Femur (tissue), 1 donor: ENCODE data around the gene EMID1.

Experiments used
- DNase-seq: peaks from one replicate; pipeline ENCODE4 v3.0.0-alpha.2; 2017

The EMID1 gene

DNA sequence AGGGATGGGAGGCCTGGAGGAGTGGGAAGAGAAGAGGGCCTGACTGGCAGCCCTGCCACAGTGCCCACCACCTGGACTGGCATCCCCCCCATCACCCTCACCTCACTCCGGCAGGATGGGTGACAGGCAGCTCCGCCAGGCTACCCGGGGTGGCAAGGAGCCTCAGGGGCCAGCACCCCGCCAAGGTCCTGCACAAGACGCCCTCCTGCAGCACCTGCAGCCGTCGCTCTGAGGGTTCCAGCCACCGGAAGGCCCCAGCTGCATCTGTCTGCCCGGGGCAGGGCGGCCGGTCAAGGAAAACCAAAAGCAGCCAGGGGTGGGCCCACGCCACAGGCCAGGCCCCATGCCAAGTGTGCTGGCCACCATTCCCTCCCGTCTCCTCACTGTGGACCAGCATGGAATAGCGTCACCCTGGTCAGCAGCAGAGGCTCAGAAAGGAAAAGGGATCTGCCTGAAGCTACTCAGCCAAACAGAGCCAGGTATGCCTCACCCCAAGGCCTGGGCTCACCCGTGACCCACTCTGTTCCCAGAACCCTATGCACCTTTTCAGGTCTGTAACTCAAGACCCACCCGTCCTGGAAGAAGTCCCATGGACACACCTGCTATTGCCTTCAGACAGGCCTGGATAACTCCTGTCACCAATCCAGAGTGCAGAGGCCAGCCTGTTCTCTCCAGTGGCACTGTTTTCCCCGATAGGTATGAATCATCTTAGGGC, 55.1 kb downstream of the EMID1 start:
- peak; percentile 46 for DNase-seq

DNA sequence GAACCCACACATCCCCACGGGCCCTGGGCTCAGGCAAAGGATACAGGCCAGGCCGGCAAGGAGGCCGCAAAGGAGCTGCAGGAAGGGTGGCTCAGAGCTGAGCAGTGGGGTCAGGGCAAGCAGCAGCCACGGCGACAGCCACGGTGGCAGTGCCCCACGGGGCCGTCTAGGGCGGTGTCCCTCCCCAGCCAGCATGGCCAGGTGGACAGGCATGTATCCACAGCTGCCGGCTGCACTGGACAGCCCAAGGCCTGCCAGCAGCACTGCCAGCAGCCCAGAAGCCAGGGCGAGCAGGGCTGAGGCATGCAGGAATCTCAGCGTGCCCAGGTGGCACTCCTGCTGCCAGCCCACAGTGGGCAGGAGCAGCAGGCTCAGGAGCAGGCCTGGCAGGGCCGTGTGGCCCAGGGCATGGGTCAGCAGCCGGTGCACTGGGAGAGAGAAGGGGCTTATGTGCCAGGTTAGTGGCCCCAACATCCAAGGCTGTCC, 58.1 kb downstream of the EMID1 start:
- no peak for DNase-seq

DNA sequence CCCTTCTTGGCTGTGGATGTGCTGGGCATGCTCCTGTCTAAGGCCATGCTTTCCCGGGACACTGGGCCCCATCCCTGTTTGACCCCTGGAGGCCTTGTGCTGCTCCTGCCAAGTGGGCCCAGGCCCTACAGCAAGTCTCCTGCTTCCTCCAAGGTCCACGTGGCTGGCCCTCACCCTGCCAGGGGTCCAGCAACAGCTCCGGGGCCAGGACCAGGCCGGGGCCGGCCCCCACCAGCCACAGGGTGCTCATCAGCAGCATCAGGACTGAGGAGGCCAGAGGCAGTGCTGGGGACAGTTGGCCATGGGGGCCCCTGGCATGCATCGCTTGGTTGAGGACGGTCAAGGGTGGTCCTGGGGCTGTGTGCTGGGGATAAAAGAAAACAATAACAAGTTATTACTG, 59.6 kb downstream of the EMID1 start:
- DNase-seq = no peak

DNA sequence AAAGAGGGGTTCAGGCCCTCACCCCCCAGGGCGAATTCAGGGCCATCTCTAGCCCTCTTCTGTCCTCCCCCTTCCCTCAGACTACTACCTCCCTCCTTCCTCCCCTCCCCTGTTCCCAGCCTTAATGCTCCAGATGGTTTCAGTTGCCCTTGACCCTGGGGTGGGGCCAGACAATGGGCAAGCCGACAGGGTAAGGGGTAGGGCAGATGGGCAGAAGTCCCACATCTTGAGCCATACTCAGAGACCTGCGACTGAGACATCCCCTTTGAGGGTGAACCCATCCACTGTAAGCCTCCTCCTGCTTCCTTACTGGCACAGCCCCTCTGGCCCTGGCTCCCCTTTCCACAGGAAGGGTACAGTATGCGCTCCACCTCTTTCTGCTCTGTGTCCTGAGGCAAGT, 60.2 kb downstream of the EMID1 start:
- DNase-seq = no peak

DNA sequence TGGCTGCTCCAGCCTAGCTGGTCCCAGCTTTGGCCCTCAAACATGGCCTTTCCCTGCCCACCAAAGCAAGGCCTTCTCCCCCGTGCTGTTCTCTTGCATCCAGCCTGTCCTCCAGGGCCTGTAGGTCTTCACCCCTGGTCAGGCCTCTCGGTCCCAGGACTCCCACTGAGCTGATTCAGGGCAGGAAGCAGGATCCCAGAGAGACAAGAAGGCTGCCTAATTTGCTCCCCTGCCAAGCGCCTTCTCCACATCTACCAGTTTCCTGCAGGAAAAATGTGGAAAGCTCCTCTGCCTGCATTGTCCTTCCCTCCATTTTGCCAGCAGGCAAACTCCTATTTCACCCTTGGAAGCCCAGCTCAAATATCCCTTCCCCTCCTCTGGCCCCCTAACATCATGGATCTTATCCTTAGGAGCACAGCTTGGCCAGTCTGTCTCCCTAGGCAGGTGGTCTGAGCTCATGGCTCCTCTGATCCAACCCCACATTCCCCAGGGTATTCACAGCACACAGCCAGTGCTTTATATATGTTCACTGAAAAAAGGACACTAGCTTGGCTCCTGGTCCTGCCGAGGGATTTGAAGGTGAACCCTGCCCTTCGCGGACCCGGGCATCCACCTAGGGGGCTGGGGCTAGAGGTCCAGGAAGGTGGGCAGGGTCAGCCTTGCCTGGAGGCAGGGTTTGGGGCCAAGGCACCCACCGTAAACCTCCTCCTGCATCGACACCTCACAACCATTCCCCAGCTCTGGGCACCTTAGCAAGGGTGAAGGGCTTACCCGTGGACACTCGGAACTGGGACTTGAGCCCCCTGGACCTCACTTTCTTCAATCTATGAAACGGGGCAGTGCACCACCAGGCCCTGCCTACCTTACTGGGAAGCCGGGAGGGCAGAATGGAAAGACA, 61.1 kb downstream of the EMID1 start:
- no peak for DNase-seq

DNA sequence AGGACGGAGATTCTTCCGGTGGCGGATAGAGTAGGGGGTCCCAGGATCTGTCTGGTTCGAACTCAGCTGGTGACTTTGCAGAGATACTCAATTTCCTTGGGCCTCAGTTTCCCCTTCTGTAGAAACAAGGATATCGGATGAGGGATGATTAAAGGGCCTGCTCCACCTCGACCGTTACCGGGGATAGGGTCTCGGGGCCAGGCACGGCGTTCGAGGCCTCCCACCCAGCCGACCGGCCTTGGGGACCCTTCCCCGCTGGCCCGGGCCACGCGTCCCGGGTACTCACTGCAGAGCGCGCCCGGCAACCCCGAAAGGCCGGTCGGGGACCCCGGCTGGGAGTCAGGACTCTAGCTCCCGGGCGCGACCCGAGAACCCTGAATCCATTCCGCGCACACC, 61.8 kb downstream of the EMID1 start:
- no peak for DNase-seq

DNA sequence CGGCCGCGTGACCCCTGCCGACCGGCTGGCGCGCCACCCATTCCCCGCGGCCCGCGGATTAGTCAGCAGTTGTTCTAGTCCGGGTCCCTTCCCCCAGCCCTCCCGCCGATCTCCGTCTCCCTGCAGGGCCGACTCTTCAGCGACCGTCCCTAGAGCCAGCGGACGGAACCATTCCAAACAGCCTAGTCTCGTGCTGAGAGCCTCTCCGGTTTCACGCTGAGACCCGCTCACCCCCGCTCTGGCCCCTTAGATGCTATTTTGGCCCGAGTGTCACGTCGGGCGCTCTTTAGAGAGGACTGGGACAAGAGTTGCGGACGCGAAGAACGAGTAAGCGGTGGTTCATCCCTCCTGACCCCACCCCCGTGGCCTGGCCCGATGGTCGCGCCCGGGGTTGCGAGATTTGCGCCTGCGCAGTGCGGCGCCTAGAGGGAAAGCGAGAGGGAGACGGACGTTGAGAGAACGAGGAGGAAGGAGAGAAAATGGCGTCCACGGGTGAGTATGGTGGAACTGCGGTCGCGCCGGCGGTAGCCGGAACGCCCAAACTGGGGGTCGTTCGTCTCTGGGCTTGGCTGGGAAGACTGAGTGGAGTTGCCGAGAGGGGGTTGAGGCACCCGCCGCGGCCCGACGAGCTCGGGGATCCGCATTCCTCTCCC, 62.3 kb downstream of the EMID1 start, which contains the start of the genes EWSR1 and RHBDD3:
EWSR1 (plus strand) TSS at position 411 of the 653 bp plus-strand sequence; CDS start at position 480, 69 bp downstream.
RHBDD3 (minus strand) TSS at position 124 of the 653 bp plus-strand sequence. CDS start 2,355 bp downstream, outside the sequence.
- peak; percentile 97 for DNase-seq

DNA sequence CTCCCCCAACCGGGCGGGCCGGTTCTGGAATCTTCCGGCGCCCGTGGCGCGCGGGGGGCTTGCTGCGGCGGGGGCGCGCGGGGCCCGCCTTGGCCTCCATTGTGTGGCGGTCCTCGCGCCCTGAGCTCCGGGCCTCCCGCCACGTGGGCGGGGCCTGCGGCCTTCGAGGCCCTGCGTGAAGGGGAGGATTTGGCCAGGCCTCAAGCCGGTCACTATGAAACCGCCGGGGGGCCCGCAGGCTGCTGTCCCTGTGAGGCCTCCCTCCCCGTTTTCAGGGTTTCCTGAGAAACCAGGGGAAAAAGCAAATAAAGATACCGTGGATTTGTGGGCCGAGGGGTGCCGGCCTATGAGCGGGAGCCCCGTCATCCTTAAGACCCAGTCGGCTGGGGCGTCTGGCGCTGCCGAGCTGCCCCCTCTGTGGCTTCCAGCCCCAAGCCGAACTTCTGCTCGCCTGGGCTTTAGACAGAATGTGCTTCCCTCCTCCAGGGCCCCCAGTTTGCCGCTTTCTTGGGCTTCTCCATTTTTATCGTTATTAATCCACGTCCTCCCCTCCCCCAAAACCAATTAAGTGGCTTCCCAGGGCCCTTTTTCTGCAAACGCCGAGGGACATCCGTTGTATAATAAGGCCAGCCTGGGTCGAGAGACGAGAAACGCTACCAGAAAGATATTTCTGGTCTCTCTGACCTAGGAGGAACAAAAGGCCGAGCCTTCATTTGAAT, 63.0 kb downstream of the EMID1 start:
- DNase-seq = peak; percentile 82

DNA sequence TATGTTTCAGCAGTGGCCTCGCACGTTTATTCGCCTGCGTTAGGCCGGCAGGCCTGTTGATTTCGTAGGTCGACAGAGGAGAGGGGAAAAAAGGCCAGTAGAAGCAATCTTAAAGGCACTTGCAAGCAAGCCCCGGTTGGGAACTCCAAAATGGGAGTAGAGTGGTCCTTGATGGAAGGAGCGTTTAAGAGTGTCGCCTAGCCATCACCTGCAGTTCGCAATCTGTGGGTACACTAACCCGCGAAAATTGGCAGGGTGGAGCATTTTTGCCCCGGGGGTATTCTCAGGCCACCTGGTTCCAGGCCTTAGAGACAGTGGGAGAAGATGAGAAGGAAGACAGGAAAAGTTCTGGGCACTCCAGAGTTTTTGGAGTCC, 63.5 kb downstream of the EMID1 start:
- DNase-seq = no peak

DNA sequence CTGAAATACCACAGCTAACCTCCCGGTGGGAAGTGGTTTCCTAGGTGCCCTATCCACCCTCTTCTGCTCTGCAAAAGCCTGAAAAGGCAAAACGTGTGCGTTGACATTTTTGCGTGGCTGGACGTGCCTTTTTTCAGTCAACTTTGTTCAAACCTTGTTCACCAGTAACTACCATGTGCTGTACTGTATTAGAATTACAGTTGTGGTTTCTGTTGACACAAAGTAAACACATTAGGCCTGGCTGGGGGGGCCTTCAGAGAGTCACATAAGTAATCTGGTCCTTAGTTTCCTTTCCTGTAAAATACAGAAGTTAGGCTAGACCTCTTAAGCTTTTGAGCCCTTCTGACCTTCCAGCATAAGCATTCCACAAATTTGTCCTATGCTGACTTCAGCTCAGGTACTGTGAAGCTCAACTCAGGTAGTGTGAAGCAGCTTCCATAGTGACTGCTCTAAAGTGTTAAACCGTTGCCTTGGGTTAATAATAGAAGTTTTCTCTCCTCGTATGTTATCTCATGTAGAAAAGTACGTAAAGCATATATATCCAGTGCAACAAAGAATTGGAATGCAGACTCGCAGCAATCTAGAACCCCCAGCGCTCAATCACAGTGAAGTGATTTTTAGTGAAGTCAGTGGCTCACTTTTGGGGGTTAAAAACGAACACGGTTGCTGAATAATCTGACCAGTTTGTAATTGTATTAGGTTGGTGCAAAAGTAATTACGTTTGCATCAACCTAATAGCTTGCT, 64.2 kb downstream of the EMID1 start:
- no peak for DNase-seq

DNA sequence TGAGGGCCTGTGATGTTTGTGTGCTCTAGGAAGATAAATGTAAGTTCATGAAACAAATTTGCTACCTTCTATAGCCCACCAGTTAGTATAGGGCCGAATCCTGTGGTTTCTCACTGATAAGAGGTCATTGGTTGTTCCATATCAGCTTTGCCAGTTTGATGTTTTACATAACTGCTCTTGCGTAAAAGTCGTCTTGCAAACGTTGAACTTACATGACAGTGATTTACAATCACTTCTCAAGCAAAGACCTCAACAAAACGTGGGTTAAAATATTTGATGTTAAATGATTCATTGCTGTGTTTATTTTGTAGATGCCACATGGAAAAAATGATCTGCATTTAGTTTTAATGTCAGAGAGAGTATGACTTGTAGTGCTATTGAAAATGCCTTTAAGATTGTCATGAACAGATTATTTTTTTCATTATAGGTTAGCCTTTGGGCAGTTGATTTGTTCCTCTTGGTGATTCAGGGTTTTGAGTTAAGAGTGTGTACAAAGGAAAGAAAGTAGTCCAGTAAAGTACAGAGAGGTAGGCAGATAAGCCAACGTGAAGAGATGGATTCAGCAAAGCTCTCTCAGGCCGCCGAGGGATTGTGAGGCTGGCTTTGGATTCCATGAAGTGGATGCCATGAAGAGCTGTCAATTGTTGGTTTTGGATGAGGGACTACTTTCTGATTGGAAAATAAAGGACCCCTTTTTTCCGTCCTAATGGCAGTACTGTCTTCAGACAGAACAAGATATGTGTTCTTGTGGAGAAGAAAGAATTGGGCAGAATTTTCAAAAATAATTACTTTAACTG, 65.0 kb downstream of the EMID1 start:
- no peak for DNase-seq

DNA sequence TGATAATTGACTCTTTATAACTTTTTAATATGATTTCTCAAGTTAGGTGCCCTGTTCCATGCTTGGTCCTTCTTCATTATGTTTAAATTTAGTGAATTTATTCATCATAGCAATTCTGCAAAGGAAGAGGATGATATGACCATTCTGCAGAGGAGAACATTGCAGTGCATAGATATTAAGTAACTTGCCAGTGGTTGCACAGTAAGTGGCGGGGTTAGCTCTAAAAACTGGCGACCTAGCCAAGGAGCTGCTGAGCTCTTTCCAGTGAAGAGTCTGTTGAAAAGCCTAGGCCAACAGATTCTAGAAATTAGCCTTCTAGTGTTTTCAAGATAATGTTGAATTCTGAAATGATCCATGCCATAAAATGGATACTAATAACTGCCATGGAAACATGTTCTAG, 66.9 kb downstream of the EMID1 start:
- DNase-seq = no peak

DNA sequence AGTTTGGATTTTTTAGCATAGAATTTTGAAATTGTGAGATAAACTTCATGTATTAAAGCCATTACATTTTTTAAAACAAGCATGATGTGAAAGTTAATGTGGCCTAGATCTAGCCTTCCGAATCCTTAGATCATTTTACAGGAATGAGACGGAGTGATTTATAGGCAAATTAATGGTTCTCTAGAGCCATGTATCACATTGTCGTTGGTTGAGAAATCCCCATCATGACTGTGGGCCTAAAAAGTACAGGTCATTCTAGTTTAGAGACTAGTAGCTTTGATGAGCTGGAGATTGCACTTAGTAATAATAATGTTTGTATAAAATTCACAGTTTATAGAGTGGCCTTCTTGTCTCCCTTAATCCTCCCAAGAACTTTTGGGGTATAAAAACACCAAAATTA, 69.5 kb downstream of the EMID1 start:
- DNase-seq = no peak

DNA sequence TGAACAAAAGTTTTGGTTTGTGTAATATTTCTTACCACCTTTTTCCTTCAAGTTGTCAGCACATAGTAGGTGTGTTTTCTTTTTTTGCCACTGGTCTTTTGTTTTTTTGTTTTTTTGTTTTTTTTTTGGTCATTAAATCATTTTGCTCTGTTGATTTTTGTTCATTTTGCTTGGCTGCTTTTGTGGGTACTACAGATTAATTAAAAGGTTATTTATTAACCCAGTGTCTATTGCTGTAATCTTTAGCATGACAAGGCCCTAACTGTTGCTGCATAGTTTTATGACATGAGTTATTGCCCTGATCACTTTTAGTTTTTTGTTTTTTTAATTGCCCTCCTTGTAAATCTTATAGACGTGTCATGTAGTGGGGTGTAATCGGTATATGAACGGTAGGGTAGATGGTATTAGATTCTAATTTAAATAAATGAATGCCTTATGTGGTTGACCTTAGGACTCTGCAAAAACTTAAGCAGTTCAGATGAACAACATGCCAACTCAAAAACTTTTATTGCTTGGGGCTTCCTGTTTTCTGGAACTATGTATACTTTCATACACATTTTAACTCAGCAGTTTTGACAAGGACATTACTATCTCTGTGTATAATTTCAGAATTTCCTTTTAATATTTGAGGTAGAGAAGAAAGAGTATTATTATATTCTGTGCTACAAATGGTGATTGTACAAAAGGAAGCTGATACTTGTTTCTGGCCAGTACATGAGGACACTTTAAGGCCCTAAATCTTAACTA, 70.3 kb downstream of the EMID1 start:
- no peak for DNase-seq

DNA sequence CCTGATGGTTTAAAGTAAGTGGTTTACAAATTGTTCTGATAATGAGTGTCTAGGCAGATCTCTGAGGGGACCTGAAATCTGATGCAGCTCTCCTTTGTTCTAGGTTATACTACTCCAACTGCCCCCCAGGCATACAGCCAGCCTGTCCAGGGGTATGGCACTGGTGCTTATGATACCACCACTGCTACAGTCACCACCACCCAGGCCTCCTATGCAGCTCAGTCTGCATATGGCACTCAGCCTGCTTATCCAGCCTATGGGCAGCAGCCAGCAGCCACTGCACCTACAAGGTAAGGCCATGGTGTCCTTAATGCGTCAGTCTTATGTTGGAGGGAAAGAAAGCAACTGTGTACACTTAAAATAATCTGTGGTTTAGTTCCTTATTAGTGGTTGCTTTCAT, 72.2 kb downstream of the EMID1 start:
- no peak for DNase-seq

DNA sequence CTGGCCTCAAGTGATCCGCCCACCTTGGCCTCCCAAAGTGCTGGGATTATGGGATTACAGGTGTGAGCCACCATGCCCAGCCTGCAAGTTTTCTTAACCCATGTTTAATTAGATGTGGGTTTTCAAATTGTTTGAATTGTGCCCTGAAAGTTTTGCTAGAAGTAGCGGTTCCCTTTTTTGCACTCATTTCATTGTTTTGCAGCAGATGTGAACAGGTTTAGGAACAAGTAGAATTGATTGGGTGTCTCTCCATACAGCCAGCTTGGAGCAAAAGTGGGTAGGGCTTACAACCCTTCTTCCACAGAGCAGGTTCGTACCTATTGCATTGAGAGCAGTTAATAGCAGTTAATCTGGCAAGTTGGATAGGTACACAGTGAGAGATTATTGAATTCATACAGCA, 78.5 kb downstream of the EMID1 start:
- DNase-seq = no peak

DNA sequence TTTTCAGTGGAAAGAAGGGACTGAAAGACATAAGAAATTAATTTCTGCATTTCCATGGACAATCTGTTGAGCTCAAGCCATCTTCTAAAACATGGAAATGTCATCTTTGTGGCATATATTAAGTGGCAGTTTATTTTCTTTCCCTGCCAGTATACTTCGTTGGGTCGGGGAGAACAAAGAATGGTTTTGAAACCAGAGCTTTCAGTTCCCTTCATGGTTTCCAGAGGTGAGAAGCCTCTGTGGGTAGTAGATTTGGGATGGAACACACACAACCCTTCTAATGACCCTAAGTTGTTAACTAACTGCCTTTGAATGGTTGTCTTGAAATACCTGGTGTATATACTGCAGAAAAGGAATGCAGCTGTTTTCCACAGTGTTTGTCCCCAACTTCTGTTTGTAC, 83.1 kb downstream of the EMID1 start:
- no peak for DNase-seq

DNA sequence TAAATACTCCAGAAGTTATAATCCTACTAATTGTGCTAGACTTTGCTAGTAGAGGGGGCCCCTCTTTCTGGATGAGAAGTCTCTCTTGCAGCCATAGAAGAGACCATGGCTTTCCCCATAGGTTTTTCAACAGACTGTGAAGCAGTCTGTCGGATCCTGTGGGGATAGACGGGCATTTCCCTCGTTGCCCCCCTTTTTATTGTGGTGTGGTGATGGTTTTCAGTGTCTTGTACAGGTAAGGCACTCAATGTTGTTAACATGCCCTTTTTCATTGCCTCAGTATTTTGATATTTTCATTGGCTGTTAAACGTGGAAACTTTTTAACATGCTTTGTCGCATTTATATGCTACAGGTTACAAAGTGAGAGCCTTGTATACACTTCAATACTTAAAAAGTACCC, 84.4 kb downstream of the EMID1 start:
- no peak for DNase-seq

DNA sequence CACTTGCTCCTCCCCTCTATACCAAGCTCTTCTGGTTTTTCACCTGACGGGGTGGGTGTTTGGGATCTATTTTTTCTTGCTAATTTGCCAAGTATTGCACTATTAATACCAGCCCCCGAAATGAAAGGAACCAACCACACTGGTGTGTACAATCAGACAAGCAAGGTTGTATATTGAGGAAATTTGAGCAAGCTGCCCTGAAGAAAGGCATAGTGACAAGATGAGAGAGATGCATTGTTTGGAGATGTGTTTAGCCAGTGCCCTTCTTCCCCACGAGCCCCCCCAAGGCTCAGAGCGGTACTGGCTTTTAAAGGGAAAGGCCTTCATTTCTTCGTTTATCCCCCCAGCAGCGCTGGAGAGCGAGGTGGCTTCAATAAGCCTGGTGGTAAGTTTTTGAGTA, 85.5 kb downstream of the EMID1 start:
- no peak for DNase-seq

DNA sequence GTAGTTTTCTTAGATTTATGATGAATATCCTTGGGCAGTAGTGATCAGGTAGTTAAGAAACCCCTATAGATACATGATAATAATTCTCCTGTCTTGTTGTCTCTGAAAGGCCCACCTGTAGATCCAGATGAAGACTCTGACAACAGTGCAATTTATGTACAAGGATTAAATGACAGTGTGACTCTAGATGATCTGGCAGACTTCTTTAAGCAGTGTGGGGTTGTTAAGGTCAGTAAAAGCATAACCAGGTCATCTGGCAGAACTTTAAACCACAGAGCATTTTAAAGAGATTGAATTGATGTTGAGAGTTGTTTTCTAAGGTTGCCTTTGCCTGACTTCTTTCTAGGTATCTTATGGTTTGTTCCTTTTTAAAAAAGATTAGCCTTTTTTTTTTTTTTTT, 86.7 kb downstream of the EMID1 start:
- no peak for DNase-seq
